Testis (tissue), 3 donors: ENCODE data around the gene DNAJB6. TPM values are rescaled to one million over a fixed set of nuclear protein-coding genes. Genes with fewer than 3 reads are reported as not detected.

Experiments
- DNase-seq: peaks from one replicate; pipeline ENCODE4 v3.0.0-alpha.2; 2019
- H3K27ac ChIP-seq, 2 donors: fragments of 200-600 bp; sonication (generic); one replicate each; pipeline ENCODE4 v1.5.1; 2019
- H3K27me3 ChIP-seq: fragments of 200-600 bp; sonication (generic); one replicate; pipeline ENCODE4 v1.5.1; 2019
- H3K36me3 ChIP-seq: fragments of 200-600 bp; sonication (generic); one replicate; pipeline ENCODE4 v1.5.1; 2017; ENCODE audit warnings: low read depth; ENCODE audit errors: missing control alignments
- H3K4me1 ChIP-seq: fragments of 200-600 bp; sonication (generic); one replicate; pipeline ENCODE4 v1.5.1; 2019
- H3K4me3 ChIP-seq, 2 donors: fragments of 200-600 bp; sonication (generic); one replicate each; pipeline ENCODE4 v1.5.1; 2017 to 2019
- H3K9me3 ChIP-seq: fragments of 200-600 bp; sonication (generic); one replicate; pipeline ENCODE4 v1.5.1; 2017
- CTCF ChIP-seq, 3 experiments: fragments of 450-650 bp in 2 of 3; fragments of 200-600 bp in 1 of 3; sonication (generic) in 1 of 3; IDR thresholded peaks; one replicate each; pipeline ENCODE4 v1.5.1; 2016 to 2019; ENCODE audit warnings: antibody characterized with exemption in 3 of 3, mild to moderate bottlenecking in 2 of 3, moderate library complexity in 1 of 3
- POLR2A ChIP-seq: fragments of 450-650 bp; IDR thresholded peaks from one replicate; pipeline ENCODE4 v1.6.1; 2017; ENCODE audit warnings: antibody characterized with exemption, mild to moderate bottlenecking, moderate library complexity
- WGBS, 2 donors: methylation state at CpG; one replicate each; pipeline ENCODE4 v1.1.5; 2018; 5-methylcytosine and 5-hydroxymethylcytosine counted together
- intact Hi-C: fragments of 100-400 bp; cut with DNase I; formaldehyde crosslinking; loops from one replicate; pipeline ENCODE4 v1.15.1; 2023; ENCODE audit warnings: low total_unique reads
- polyA plus RNA-seq: library from polyadenylated mRNA; stranded (reverse); fragments of 350-450 nt; fragmentation: Illumina TruSeq; extraction: RNeasy Lipid Tissue Mini Kit (QIAGEN cat#74804); gene quantifications from one replicate; pipeline ENCODE4 v1.2.3, GENCODE V29; 2014; ENCODE audit warnings: low read depth, low replicate concordance; ENCODE audit not compliant: insufficient read depth
- total RNA-seq, 2 donors: library from RNA; depleted of rRNA; stranded (reverse); fragments of >200 nt; gene quantifications; one replicate each; pipeline ENCODE4 v1.2.3, GENCODE V29; 2016

Gene DNAJB6
- total and polyA plus RNA-seq, 3 donors from 2014 or later: 154 to 262 (median 172) TPM

- H3K27me3 ChIP-seq: no peaks in the 10 kb centered on the region
- no peaks in the 10 kb centered on the region for H3K36me3 ChIP-seq
- H3K4me3 ChIP-seq: no peak overlapping the region
- intact Hi-C loops: no loop called here
- H3K9me3 ChIP-seq: no peaks in the 10 kb centered on the region
- peak overlapping the region; percentile 32 to 84 for H3K27ac ChIP-seq
- TF ChIP-seq CTCF (IDR thresholded peaks at IDR 0.05): no peak
- no peak for TF ChIP-seq POLR2A
- DNase-seq: peak; percentile 55
- H3K4me1 ChIP-seq: peaks cover 32% of the 10 kb centered on the region
- 61 to 72% methylated on average over 12 to 15 of the region's 15 CpGs for WGBS, 2 donors
Observed at GRCh38 chr7:157391036-157391710, 54.4 kb downstream of the DNAJB6 start.

- Histone ChIP-seq H3K4me1 (peaks cover 26% of the 10 kb centered on the region), H3K27ac (peak overlapping the region in 1 of 2 donors; percentile 84), H3K9me3 (no peaks in the 10 kb centered on the region), H3K4me3 (no peak overlapping the region), H3K36me3 (no peaks in the 10 kb centered on the region), H3K27me3 (no peaks in the 10 kb centered on the region)
- 93 to 95% methylated on average over 20 of the region's 20 CpGs for WGBS, 2 donors
- TF ChIP-seq POLR2A: no peak
- TF ChIP-seq CTCF (IDR thresholded peaks at IDR 0.05): no peak
- intact Hi-C loops: no loop called here
- no peak for DNase-seq
Observed at GRCh38 chr7:157392256-157393037, 55.6 kb downstream of the DNAJB6 start.

- H3K36me3 ChIP-seq: no peaks in the 10 kb centered on the region
- no peak for DNase-seq
Observed at GRCh38 chr7:157394246-157395191, 57.7 kb downstream of the DNAJB6 start.

DNA sequence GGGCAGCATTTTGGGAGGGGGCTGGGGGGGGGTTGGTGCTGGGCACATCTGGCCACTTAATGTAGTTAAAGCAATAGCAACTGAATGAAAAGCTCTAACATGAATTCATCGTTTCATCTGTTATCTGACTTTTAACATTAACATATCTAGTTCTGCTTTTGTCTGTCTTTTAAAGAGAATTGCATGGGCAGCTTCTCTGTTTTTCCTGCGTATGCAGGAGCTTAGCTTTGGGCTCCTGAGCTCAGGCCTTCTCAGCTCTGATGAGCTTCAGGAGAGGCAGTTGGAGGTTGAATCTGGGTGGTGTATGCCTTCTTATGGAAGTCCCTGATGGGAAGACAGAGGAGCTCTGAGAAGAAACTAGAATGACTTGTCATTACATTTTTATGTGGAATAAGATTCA, 58.4 kb downstream of the DNAJB6 start:
- no peak for TF ChIP-seq CTCF (IDR thresholded peaks at IDR 0.05)
- TF ChIP-seq POLR2A: no peak
- intact Hi-C loops: no loop called here
- no peaks in the 10 kb centered on the region for H3K36me3 ChIP-seq
- H3K9me3 ChIP-seq: no peaks in the 10 kb centered on the region
- no peaks in the 10 kb centered on the region for H3K27me3 ChIP-seq
- H3K4me1 ChIP-seq: peaks cover 35% of the 10 kb centered on the region
- no peak overlapping the region for H3K4me3 ChIP-seq
- DNase-seq: no peak
- 86 to 87% methylated on average over 2 of the region's 2 CpGs for whole genome bisulfite sequencing, 2 donors
- H3K27ac ChIP-seq: no peak overlapping the region

More at GRCh38 chr7:157394246-157395191, 57.7 kb downstream of the DNAJB6 start:
- Histone ChIP-seq H3K27me3 (no peaks in the 10 kb centered on the region), H3K4me1 (peaks cover 41% of the 10 kb centered on the region), H3K4me3 (no peak overlapping the region), H3K27ac (no peak overlapping the region), H3K9me3 (no peaks in the 10 kb centered on the region)
- 92 to 96% methylated on average over 16 to 20 of the region's 20 CpGs for WGBS, 2 donors
- TF ChIP-seq CTCF (IDR thresholded peaks at IDR 0.05) (no peak), POLR2A (no peak)
- intact Hi-C loops: no loop called here
